H9 (cell line): Measurements from ENCODE around the gene MATN1. TPM values are rescaled to one million over a fixed set of nuclear protein-coding genes. Genes with fewer than 3 reads are reported as not detected.

ENCODE experiments used
- DNase-seq: peaks from one replicate; pipeline ENCODE4 v3.0.0-alpha.2; 2017
- H2AFZ ChIP-seq: one replicate; pipeline ENCODE4 v1.6.1; 2013; ENCODE audit warnings: mild to moderate bottlenecking, low read length, control low read depth, moderate library complexity
- H2AK5ac ChIP-seq: 2 replicates; pipeline ENCODE4 v1.6.1; 2013; ENCODE audit warnings: low read length, control low read depth, mixed read lengths; ENCODE audit not compliant: insufficient read length
- H2BK120ac ChIP-seq: one replicate; pipeline ENCODE4 v1.6.1; 2013; ENCODE audit warnings: low read depth, mild to moderate bottlenecking, low read length, control low read depth, inconsistent platforms; ENCODE audit not compliant: poor library complexity, severe bottlenecking
- H2BK12ac ChIP-seq: 2 replicates; pipeline ENCODE4 v1.6.1; 2013; ENCODE audit warnings: low read length, control low read depth, mixed read lengths, low read depth; ENCODE audit not compliant: insufficient read length
- H2BK15ac ChIP-seq: 2 replicates; pipeline ENCODE4 v1.6.1; 2013; ENCODE audit warnings: low read depth, low read length, control low read depth
- H2BK20ac ChIP-seq: one replicate; pipeline ENCODE4 v1.6.1; 2013; ENCODE audit warnings: low read depth, mild to moderate bottlenecking, low read length, control low read depth, inconsistent platforms; ENCODE audit not compliant: poor library complexity, severe bottlenecking
- H2BK5ac ChIP-seq: 2 replicates; pipeline ENCODE4 v1.6.1; 2013; ENCODE audit warnings: low read length, control low read depth, mixed read lengths; ENCODE audit not compliant: insufficient read length
- H3K14ac ChIP-seq: 2 replicates; pipeline ENCODE4 v1.6.1; 2013; ENCODE audit warnings: low read length, control low read depth; ENCODE audit not compliant: insufficient read depth
- H3K18ac ChIP-seq: 2 replicates; pipeline ENCODE4 v1.6.1; 2013; ENCODE audit warnings: low read depth, mild to moderate bottlenecking, mixed read lengths, low read length, control low read depth; ENCODE audit not compliant: insufficient read length
- H3K23ac ChIP-seq: 2 replicates; pipeline ENCODE4 v1.6.1; 2013; ENCODE audit warnings: low read length, control low read depth, mixed read lengths, low read depth; ENCODE audit not compliant: insufficient read length
- H3K23me2 ChIP-seq: 2 replicates; pipeline ENCODE4 v1.6.1; 2013; ENCODE audit warnings: low read depth, mild to moderate bottlenecking, mixed read lengths, low read length, control low read depth; ENCODE audit not compliant: insufficient read length, poor library complexity, severe bottlenecking
- H3K27ac ChIP-seq: 2 replicates; pipeline ENCODE4 v1.5.1; 2013; ENCODE audit warnings: low read length, control low read depth, mixed read lengths, low read depth; ENCODE audit not compliant: insufficient read length
- H3K27me3 ChIP-seq: 2 replicates; pipeline ENCODE4 v1.6.1; 2013; ENCODE audit warnings: low read length, control low read depth, inconsistent platforms; ENCODE audit not compliant: insufficient read depth
- H3K4ac ChIP-seq: 2 replicates; pipeline ENCODE4 v1.6.1; 2013; ENCODE audit warnings: low read depth, mild to moderate bottlenecking, control low read depth, inconsistent platforms, low read length, moderate library complexity
- H3K4me1 ChIP-seq: 2 replicates; pipeline ENCODE4 v1.6.1; 2013; ENCODE audit warnings: low read length, control low read depth, inconsistent platforms; ENCODE audit not compliant: insufficient read depth
- H3K4me2 ChIP-seq: 2 replicates; pipeline ENCODE4 v1.6.1; 2013; ENCODE audit warnings: low read length, control low read depth, mixed read lengths; ENCODE audit not compliant: insufficient read length, insufficient read depth
- H3K56ac ChIP-seq: 2 replicates; pipeline ENCODE4 v1.6.1; 2013; ENCODE audit warnings: low read depth, mild to moderate bottlenecking, mixed read lengths, low read length, control low read depth; ENCODE audit not compliant: insufficient read length
- H3K79me1 ChIP-seq: 2 replicates; pipeline ENCODE4 v1.6.1; 2013; ENCODE audit warnings: low read depth, mild to moderate bottlenecking, moderate library complexity, low read length, control low read depth, inconsistent platforms; ENCODE audit not compliant: insufficient read depth, poor library complexity, severe bottlenecking
- H3K79me2 ChIP-seq: 2 replicates; pipeline ENCODE4 v1.6.1; 2013; ENCODE audit warnings: low read length, control low read depth, inconsistent platforms; ENCODE audit not compliant: insufficient read depth
- H3K9ac ChIP-seq: 2 replicates; pipeline ENCODE4 v1.6.1; 2013; ENCODE audit warnings: low read length, control low read depth, mixed read lengths; ENCODE audit not compliant: insufficient read length; ENCODE audit errors: extremely low read depth
- H3K9me3 ChIP-seq: one replicate; pipeline ENCODE4 v1.6.1; 2013; ENCODE audit warnings: low read depth, low read length, inconsistent platforms; ENCODE audit not compliant: control insufficient read depth
- H3T11ph ChIP-seq: one replicate; pipeline ENCODE4 v1.6.1; 2013; ENCODE audit warnings: mild to moderate bottlenecking, low read length, control low read depth, inconsistent platforms
- H4K20me1 ChIP-seq: one replicate; pipeline ENCODE4 v1.6.1; 2013; ENCODE audit not compliant: control insufficient read depth, insufficient read length, insufficient read depth
- H4K5ac ChIP-seq: 2 replicates; pipeline ENCODE4 v1.6.1; 2013; ENCODE audit warnings: low read depth, mild to moderate bottlenecking, mixed read lengths, low read length, control low read depth; ENCODE audit not compliant: insufficient read length
- H4K8ac ChIP-seq: replicated peaks from 2 replicates; pipeline ENCODE4 v1.6.1; 2013; ENCODE audit warnings: low read length, control low read depth, mixed read lengths, low read depth; ENCODE audit not compliant: insufficient read length
- H4K91ac ChIP-seq: 2 replicates; pipeline ENCODE4 v1.6.1; 2013; ENCODE audit warnings: low read depth, mild to moderate bottlenecking, moderate library complexity, mixed read lengths, low read length, control low read depth; ENCODE audit not compliant: insufficient read length
- H3K27ac Mint-ChIP-seq, 3 experiments: 2 replicates in 2 of 3; 3 replicates in 1 of 3; pipeline ENCODE4 v1.8.0; 2020 to 2021; ENCODE audit warnings: mixed read lengths in 3 of 3, mild to moderate bottlenecking in 1 of 3, moderate library complexity in 1 of 3
- H3K27me3 Mint-ChIP-seq: 2 replicates; pipeline ENCODE4 v1.8.0; 2021; ENCODE audit warnings: low read depth, mild to moderate bottlenecking, moderate library complexity, mixed read lengths
- H3K36me3 Mint-ChIP-seq, 3 experiments: 2 replicates in 2 of 3; 3 replicates in 1 of 3; pipeline ENCODE4 v1.8.0; 2020 to 2021; ENCODE audit warnings: low read depth in 3 of 3, mixed read lengths in 3 of 3; ENCODE audit not compliant: insufficient read depth in 1 of 3
- H3K4me1 Mint-ChIP-seq, 2 experiments: 2 replicates each; pipeline ENCODE4 v1.8.0; 2020; ENCODE audit warnings: mixed read lengths in 2 of 2
- H3K4me3 Mint-ChIP-seq, 2 experiments: 2 replicates in 1 of 2; 3 replicates in 1 of 2; pipeline ENCODE4 v1.8.0; 2020 to 2021; ENCODE audit warnings: mild to moderate bottlenecking in 2 of 2, mixed read lengths in 2 of 2, moderate library complexity in 1 of 2
- H3K9me3 Mint-ChIP-seq, 2 experiments: 2 replicates in 1 of 2; 3 replicates in 1 of 2; pipeline ENCODE4 v1.8.0; 2020; ENCODE audit warnings: mild to moderate bottlenecking in 2 of 2, mixed read lengths in 2 of 2, moderate library complexity in 1 of 2
- CTCF ChIP-seq: fragments of 200-600 bp; sonication (generic); conservative IDR thresholded peaks from 3 replicates; pipeline ENCODE4 v1.8.0; 2021; ENCODE audit warnings: antibody characterized with exemption, mild to moderate bottlenecking
- WGBS: extraction: QIAGEN DNeasy Blood & Tissue Kit; methylation state at CpG from one replicate; pipeline ENCODE4 v1.1.7; 2013; ENCODE audit warnings: missing lambda C conversion rate, low lambda C conversion rate, mixed read lengths; ENCODE audit not compliant: insufficient read length; ENCODE audit errors: extremely low coverage; 5-methylcytosine and 5-hydroxymethylcytosine counted together
- total RNA-seq: library from RNA; stranded (reverse); gene quantifications from 2 replicates; pipeline ENCODE4 v1.2.1, GENCODE V29; 2021

Gene MATN1
- total RNA-seq, 1 experiment from 2014 or later: not detected

- peaks cover 4% of the 10 kb centered on the region for H3K27me3 Mint-ChIP-seq
- WGBS: no CpG with 5 or more reads among the region's 10 CpGs
Observed at GRCh38 chr1:30732277-30732996, 9.1 kb upstream of the MATN1 start.

More at GRCh38 chr1:30732277-30732996, 9.1 kb upstream of the MATN1 start:
- H2AFZ ChIP-seq: no peak overlapping the region
- H3K79me1 ChIP-seq: no peaks in the 10 kb centered on the region
- H3K56ac ChIP-seq: no peak overlapping the region
- H4K8ac ChIP-seq: no peak overlapping the region
- no peak overlapping the region for H3K9ac ChIP-seq
- no peak overlapping the region for H2AK5ac ChIP-seq
- H2BK20ac ChIP-seq: no peak overlapping the region
- no peak overlapping the region for H3K4ac ChIP-seq
- H2BK120ac ChIP-seq: no peak overlapping the region
- no peak overlapping the region for H2BK15ac ChIP-seq
- Mint-ChIP-seq H3K36me3 (no peaks in the 10 kb centered on the region), H3K9me3 (no peaks in the 10 kb centered on the region), H3K4me3 (no peak overlapping the region), H3K27ac (peak overlapping the region; percentile 37 to 85 (median 40); a peak in 2 of 7 replicates), H3K4me1 (peaks cover 29 to 31% of the 10 kb centered on the region in 2 experiments)
- no peaks in the 10 kb centered on the region for H4K20me1 ChIP-seq
- no peaks in the 10 kb centered on the region for H3K9me3 ChIP-seq
- no peaks in the 10 kb centered on the region for H3K27me3 ChIP-seq
- no peak overlapping the region for H3K18ac ChIP-seq
- H3K27ac ChIP-seq: no peak overlapping the region
- H2BK12ac ChIP-seq: no peak overlapping the region
- H3K14ac ChIP-seq: 0 out of 2 replicates have a peak overlapping the region, but pooled peaks have one; percentile 58
- no peak overlapping the region for H3T11ph ChIP-seq
- peaks cover 4% of the 10 kb centered on the region; the same call in 1 of the 2 replicates for H3K4me1 ChIP-seq
- DNase-seq: no peak
- no peak for TF ChIP-seq CTCF
- no peak overlapping the region for H3K4me2 ChIP-seq
- no peak overlapping the region for H3K23ac ChIP-seq
- no peak overlapping the region for H4K91ac ChIP-seq
- no peaks in the 10 kb centered on the region for H3K79me2 ChIP-seq
- H2BK5ac ChIP-seq: no peak overlapping the region
- H3K23me2 ChIP-seq: no peaks in the 10 kb centered on the region
- no peak overlapping the region for H4K5ac ChIP-seq
